ENCODE data around the gene CARF. TPM values are rescaled to one million over a fixed set of nuclear protein-coding genes. Genes with fewer than 3 reads are reported as not detected.
A peak's percentile ranks its signal among the peaks of the same experiment; 100 is the strongest.

Gene CARF
- total RNA-seq, 1 donor from 2014 or later = 12.3 TPM

DNA sequence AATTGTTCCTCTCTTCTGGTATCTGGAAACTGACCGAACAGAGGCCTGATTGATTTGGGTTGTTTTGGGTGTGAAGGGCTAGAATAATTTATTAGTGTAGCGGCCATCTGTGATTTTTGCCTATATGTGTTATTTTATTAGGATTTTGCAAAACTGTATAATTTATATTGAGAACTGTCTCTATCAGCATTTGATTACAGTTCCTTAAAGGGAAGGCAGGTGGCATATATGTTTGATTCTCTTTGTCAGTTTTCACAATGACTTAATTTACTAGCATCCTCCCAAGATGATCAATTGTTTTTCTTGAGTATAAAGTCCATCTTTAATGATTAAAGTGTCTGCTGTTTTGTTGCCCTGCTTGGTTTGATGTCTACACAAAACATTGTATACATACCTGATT lies 107.1 kb downstream of the CARF start:
- no peak for DNase-seq

DNA sequence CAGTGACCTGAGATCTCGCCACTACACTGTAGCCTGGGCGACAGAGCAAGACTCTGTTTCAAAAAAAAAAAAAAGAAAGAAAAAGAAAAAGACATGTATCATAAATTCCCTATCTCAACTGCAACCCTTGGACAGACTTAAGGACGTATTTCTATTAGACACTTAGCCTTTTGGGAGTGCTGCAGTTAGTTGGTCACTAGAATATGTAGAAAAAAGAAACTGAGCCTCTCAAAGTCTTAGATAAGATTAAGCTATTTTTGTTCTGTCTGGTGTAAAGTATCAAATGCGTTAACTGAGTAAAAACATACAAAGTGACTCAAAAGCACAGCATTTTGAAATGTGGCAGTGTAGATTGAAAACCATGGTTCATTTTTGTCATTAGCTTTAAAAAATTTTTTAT lies 109.9 kb downstream of the CARF start:
- DNase-seq = no peak

DNA sequence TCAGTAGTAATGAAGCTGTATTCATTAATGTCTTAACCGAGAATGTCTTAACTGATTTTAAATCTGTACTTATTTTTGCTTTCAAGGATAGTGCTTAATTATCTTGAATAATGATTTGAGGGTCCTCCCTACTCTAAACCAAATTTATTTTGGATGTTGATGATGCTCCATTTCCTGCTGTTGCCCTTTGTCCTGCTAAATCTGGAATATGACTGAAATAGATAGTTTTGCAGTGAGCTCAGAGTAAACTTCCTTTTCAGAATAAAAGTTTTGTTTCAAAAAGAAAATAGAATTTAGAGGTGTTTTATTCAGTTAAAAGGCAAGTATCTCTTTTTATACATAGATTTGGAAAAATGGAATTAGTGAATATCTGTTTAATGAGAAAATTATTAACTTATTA lies 110.7 kb downstream of the CARF start:
- peak; percentile 82 for DNase-seq

DNA sequence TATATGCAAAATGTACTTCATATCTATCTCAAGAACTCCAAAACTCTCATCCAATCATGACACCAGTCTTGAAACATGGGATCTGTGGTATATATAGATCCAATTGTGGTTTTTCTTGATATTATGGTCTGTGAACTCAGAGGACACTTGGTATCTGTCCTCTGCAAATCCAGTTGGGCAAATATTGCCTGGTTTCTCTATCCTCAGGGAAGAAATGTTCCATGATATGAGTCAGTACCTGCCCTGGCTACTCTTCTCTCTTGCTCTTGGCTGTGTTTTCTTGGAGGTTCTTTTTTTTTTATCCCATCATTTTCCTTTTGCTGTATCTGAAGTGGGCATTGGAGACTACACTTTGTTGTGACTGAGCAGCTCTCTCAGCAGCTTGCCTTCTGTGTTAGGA lies 113.5 kb downstream of the CARF start:
- DNase-seq = no peak

DNA sequence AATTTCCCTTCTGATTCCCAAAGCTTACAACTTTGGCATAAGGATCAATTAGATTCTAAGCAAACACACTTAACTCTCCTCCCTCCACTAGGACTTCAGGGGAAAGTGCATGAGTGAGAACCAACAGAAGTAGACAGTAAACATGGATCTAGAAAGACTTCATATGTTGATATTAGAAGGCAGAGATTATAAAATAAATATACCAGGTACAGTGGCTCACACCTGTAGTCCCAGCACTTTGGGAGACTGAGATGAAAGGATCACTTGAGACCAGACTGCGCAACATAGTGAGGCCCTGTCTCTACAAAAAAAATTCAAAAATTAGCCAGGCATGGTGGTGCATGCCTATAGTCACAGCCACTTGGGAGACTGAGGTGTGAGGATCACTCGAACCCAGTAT lies 118.5 kb downstream of the CARF start:
- no peak for DNase-seq

DNA sequence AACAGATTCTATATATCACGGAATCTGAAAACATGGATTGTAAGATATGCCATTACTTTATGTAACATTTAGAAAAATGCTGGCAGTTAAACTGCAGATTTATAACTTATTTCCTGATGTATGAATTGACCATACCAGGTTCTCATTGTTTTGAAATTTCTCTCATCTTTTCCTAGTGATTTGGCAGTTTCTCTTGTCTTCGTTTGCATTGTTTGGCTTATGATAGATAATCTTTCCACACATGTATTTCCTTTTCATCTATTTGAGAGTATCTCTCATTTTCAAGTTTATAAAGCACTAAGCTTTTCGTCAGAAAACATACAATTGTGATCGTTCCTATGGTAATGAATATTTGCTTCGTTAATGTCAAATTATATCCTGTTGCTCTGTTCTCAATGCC lies 118.9 kb downstream of the CARF start:
- no peak for DNase-seq

DNA sequence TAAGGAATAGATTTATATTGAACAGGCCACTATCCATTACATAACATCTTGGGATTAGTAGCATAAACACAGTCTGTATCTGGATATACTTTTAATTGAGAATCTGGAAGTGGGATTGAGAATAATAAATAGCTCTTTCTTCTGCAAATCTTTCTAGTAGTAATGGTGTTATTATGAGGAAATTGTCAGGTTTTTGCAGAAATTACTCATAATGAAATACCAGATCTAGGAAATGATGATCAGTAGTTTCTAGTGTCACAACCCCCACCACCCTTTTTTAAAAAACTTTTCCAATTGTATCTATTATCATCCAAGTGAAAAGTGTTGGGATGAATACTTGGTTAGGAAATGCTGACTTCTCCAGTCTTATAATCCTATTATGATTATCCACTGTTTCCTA lies 121.3 kb downstream of the CARF start:
- no peak for DNase-seq

DNA sequence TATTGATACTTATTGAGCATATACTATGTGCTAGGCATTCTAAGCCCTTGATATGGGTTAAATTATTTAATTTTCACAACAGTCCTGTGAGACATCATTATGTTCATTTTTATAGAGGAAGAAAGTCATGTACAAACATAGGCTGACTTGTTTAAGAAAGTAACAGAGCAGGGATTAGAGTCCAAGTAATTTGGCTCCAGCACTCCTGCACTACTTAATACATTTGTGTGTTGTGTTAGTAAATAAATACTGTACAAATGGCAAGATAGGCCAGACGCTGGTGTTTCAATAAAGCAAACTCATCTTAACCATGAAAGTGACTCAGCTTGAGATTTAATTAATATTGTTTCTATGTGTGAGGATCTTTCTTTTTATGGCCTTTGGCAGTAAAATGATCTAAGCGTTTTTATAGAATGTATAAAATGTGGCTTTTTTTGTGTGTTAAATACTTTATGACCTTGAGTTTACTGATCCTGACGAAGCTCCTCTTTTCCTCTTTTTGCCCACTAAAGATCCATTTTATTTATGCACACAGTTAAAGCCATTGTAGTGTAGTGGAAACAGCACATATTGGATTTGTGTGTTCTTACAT lies 123.9 kb downstream of the CARF start:
- no peak for DNase-seq

Small RNA genes lying within 50 kb of the gene (small RNA-seq; reads per million reads assigned to genes)
- gene AC010900.2 (ENCODE audit: low replicate concordance) = not detected

Other genes starting within 250 kb of the CARF start
- gene ICA1L, start 40.5 kb upstream of the CARF start, total RNA-seq = 13.5 TPM
- 27.4 TPM for gene WDR12, start 602 bp upstream of the CARF start, total RNA-seq
- 38.8 TPM for gene NBEAL1, start 102.6 kb downstream of the CARF start, total RNA-seq

Data from skin of body (tissue), 3 donors.